Neural cell (in vitro differentiated cells): Measurements from ENCODE around the gene GATB. TPM values are rescaled to one million over a fixed set of nuclear protein-coding genes. Genes with fewer than 3 reads are reported as not detected.

Source experiments
- H2AFZ ChIP-seq: fragments of 200-600, 300-800 bp; sonication (generic), shearing (Covaris generic); 2 replicates; pipeline ENCODE4 v1.6.0; 2014; ENCODE audit warnings: low read depth, mild to moderate bottlenecking, antibody characterized with exemption, low read length, moderate library complexity
- H3F3A ChIP-seq: fragments of 200-600 bp; shearing (Covaris generic); 2 replicates; pipeline ENCODE4 v1.6.1; 2016; ENCODE audit warnings: mild to moderate bottlenecking, moderate library complexity, mixed read lengths, antibody characterized with exemption, low read length; ENCODE audit not compliant: insufficient read depth, poor library complexity, severe bottlenecking
- H3K27ac ChIP-seq: fragments of 200-600, 300-800 bp; sonication (generic), shearing (Covaris generic); 2 replicates; pipeline ENCODE4 v1.5.1; 2014; ENCODE audit warnings: mild to moderate bottlenecking, low read length, moderate library complexity
- H3K27me3 ChIP-seq: fragments of 300-800, 200-600 bp; sonication (generic), shearing (Covaris generic); 2 replicates; pipeline ENCODE4 v1.6.0; 2014; ENCODE audit warnings: mild to moderate bottlenecking, low read depth, low read length, moderate library complexity; ENCODE audit not compliant: insufficient read depth
- H3K36me3 ChIP-seq: fragments of 300-800, 200-600 bp; sonication (generic), shearing (Covaris generic); 2 replicates; pipeline ENCODE4 v1.5.1; 2014; ENCODE audit warnings: mild to moderate bottlenecking, antibody characterized with exemption, low read length, moderate library complexity; ENCODE audit not compliant: insufficient read depth
- H3K4me2 ChIP-seq: fragments of 300-800, 200-600 bp; sonication (generic), shearing (Covaris generic); 2 replicates; pipeline ENCODE4 v1.6.0; 2014; ENCODE audit warnings: mild to moderate bottlenecking, low read length
- H3K4me3 ChIP-seq: fragments of 300-800, 200-600 bp; sonication (generic), shearing (Covaris generic); 2 replicates; pipeline ENCODE4 v1.5.1; 2014; ENCODE audit warnings: mild to moderate bottlenecking, low read length, moderate library complexity
- H3K79me2 ChIP-seq: fragments of 200-600 bp; shearing (Covaris generic); replicated peaks from 2 replicates; pipeline ENCODE4 v1.6.0; 2014; ENCODE audit warnings: mild to moderate bottlenecking, low read length, moderate library complexity; ENCODE audit not compliant: insufficient read depth
- H3K9ac ChIP-seq: fragments of 300-800, 200-600 bp; sonication (generic), shearing (Covaris generic); 2 replicates; pipeline ENCODE4 v1.6.1; 2016; ENCODE audit warnings: mild to moderate bottlenecking, low read length, mixed read lengths
- H3K9me2 ChIP-seq: fragments of 200-600 bp; shearing (Covaris generic); 2 replicates; pipeline ENCODE4 v1.6.1; 2016; ENCODE audit warnings: mild to moderate bottlenecking, low read length, mixed read lengths; ENCODE audit not compliant: insufficient read depth
- H3K9me3 ChIP-seq: fragments of 200-600, 300-800 bp; sonication (generic), shearing (Covaris generic); 2 replicates; pipeline ENCODE4 v1.6.1; 2016; ENCODE audit warnings: mild to moderate bottlenecking, mixed run types, low read length, moderate library complexity, mixed read lengths
- H4K20me1 ChIP-seq: fragments of 200-600 bp; shearing (Covaris generic); 2 replicates; pipeline ENCODE4 v1.6.1; 2016; ENCODE audit warnings: mild to moderate bottlenecking, mixed run types; ENCODE audit not compliant: insufficient read depth
- EP300 ChIP-seq: fragments of 450-650 bp; conservative IDR thresholded peaks from 2 replicates; pipeline ENCODE4 v1.6.1; 2014; ENCODE audit warnings: antibody characterized with exemption, mild to moderate bottlenecking, moderate library complexity; ENCODE audit not compliant: poor library complexity, severe bottlenecking
- EZH2 ChIP-seq: fragments of 200-600, 300-800 bp; shearing (Covaris generic), sonication (generic); IDR thresholded peaks from 2 replicates; pipeline ENCODE4 v1.6.1; 2014; ENCODE audit warnings: antibody characterized with exemption, low read length, borderline replicate concordance, mild to moderate bottlenecking; ENCODE audit not compliant: insufficient read depth, poor library complexity, severe bottlenecking
- MXI1 ChIP-seq: fragments of 450-650 bp; conservative IDR thresholded peaks from 2 replicates; pipeline ENCODE4 v1.6.1; 2014; ENCODE audit warnings: antibody characterized with exemption, mild to moderate bottlenecking; ENCODE audit not compliant: poor library complexity, severe bottlenecking
- POLR2AphosphoS5 ChIP-seq: IDR thresholded peaks from 2 replicates; pipeline ENCODE4 v1.6.1; 2012
- RAD21 ChIP-seq: fragments of 450-650 bp; conservative IDR thresholded peaks from 2 replicates; pipeline ENCODE4 v1.6.1; 2014; ENCODE audit warnings: antibody characterized with exemption, mild to moderate bottlenecking, moderate library complexity
- SMC3 ChIP-seq: fragments of 450-650 bp; conservative IDR thresholded peaks from 2 replicates; pipeline ENCODE4 v1.6.1; 2014; ENCODE audit warnings: antibody characterized with exemption, mild to moderate bottlenecking, moderate library complexity; ENCODE audit not compliant: poor library complexity
- TAF1 ChIP-seq: IDR thresholded peaks from 2 replicates; pipeline ENCODE4 v1.6.1; 2012; ENCODE audit warnings: low read depth
- polyA plus RNA-seq: library from polyadenylated mRNA; depleted of rRNA; stranded (reverse); fragments of >200 nt; gene quantifications from 2 replicates; pipeline ENCODE4 v1.2.3, GENCODE V29; 2014
- TF ChIP-seq, protein P1 (sequence below): fragments of 450-650 bp; IDR thresholded peaks from 2 replicates; pipeline ENCODE4 v1.5.1; 2014; ENCODE audit warnings: antibody characterized with exemption, mild to moderate bottlenecking, moderate library complexity; ENCODE audit not compliant: poor library complexity, severe bottlenecking
- TF ChIP-seq, protein P2 (sequence below): IDR thresholded peaks from 2 replicates; pipeline ENCODE4 v1.6.1; 2012; ENCODE audit warnings: borderline replicate concordance

GATB gene
- polyA plus RNA-seq, 1 donor from 2014 or later: 15.3 TPM

DNA sequence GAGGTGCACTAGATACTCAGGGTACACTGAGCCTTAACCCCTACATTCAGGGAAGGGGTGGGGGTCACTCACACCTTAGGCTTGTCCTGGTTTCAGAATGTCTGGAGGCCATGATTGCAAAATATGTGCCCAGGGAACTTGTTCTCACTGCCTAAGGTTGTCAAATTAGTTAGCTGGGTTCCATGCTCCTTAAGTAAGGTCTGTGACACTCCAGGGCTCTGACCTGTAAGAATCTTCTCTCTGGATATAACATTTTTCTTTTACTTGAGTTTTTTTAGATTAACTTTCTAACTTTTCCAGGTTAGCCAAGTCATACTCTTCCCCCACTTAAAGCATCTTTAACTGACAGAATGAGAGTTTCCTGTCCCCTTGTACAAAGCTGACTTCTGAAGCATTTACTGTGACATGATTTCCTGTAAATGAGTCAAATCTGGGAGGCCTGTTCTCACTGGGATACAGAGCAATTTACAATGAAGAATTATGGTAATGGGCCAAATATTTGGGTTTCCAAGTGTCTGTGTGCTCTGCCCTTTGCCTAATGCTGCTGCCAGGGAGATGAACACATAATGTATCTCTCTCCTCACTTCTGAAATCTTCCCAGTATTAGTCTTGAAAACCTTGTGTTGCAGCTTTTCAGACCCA, 101.7 kb downstream of the GATB start:
- no peak overlapping the region for H2AFZ ChIP-seq
- no peak overlapping the region for H3K4me3 ChIP-seq
- no peaks in the 10 kb centered on the region for H3K9me2 ChIP-seq
- H3K27ac ChIP-seq: no peak overlapping the region
- no peaks in the 10 kb centered on the region for H3K79me2 ChIP-seq
- no peak overlapping the region for H3K4me2 ChIP-seq
- no peak overlapping the region for H3K9ac ChIP-seq
- H3K36me3 ChIP-seq: no peaks in the 10 kb centered on the region
- no peaks in the 10 kb centered on the region for H3F3A ChIP-seq
- TF ChIP-seq MXI1: no peak
- TF ChIP-seq EZH2: no peak
- no peak for TF ChIP-seq SMC3
- no peak for TF ChIP-seq EP300
- TF ChIP-seq POLR2AphosphoS5: no peak
- TF ChIP-seq, protein P1, sequence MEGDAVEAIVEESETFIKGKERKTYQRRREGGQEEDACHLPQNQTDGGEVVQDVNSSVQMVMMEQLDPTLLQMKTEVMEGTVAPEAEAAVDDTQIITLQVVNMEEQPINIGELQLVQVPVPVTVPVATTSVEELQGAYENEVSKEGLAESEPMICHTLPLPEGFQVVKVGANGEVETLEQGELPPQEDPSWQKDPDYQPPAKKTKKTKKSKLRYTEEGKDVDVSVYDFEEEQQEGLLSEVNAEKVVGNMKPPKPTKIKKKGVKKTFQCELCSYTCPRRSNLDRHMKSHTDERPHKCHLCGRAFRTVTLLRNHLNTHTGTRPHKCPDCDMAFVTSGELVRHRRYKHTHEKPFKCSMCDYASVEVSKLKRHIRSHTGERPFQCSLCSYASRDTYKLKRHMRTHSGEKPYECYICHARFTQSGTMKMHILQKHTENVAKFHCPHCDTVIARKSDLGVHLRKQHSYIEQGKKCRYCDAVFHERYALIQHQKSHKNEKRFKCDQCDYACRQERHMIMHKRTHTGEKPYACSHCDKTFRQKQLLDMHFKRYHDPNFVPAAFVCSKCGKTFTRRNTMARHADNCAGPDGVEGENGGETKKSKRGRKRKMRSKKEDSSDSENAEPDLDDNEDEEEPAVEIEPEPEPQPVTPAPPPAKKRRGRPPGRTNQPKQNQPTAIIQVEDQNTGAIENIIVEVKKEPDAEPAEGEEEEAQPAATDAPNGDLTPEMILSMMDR: no peak
- TF ChIP-seq, protein P2, sequence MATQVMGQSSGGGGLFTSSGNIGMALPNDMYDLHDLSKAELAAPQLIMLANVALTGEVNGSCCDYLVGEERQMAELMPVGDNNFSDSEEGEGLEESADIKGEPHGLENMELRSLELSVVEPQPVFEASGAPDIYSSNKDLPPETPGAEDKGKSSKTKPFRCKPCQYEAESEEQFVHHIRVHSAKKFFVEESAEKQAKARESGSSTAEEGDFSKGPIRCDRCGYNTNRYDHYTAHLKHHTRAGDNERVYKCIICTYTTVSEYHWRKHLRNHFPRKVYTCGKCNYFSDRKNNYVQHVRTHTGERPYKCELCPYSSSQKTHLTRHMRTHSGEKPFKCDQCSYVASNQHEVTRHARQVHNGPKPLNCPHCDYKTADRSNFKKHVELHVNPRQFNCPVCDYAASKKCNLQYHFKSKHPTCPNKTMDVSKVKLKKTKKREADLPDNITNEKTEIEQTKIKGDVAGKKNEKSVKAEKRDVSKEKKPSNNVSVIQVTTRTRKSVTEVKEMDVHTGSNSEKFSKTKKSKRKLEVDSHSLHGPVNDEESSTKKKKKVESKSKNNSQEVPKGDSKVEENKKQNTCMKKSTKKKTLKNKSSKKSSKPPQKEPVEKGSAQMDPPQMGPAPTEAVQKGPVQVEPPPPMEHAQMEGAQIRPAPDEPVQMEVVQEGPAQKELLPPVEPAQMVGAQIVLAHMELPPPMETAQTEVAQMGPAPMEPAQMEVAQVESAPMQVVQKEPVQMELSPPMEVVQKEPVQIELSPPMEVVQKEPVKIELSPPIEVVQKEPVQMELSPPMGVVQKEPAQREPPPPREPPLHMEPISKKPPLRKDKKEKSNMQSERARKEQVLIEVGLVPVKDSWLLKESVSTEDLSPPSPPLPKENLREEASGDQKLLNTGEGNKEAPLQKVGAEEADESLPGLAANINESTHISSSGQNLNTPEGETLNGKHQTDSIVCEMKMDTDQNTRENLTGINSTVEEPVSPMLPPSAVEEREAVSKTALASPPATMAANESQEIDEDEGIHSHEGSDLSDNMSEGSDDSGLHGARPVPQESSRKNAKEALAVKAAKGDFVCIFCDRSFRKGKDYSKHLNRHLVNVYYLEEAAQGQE: no peak
- no peak for TF ChIP-seq RAD21
- no peak for TF ChIP-seq TAF1
- no peaks in the 10 kb centered on the region for H3K27me3 ChIP-seq
- no peaks in the 10 kb centered on the region for H3K9me3 ChIP-seq
- H4K20me1 ChIP-seq: no peaks in the 10 kb centered on the region

DNA sequence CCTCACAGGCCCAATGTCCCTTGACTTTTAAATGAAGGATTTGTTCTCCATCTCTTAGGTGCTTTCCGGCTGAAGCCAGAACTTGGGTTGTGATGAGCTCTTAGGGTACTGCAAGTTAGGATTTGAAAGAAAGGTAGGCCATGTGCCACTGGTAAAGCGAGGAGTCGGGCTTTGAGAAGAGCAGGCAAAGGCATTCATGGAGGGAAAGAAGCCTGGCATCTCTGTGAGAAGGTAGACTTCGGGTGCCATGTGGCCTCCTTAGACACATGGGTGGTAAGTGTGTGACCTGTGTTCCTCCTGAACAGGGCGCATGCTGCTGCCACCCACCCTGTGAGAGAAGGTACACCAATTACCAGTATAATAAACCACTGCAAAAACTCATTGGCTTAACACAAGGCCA, 102.9 kb downstream of the GATB start:
- no peak for TF ChIP-seq RAD21
- TF ChIP-seq, protein P1: no peak
- TF ChIP-seq TAF1: no peak
- TF ChIP-seq MXI1: no peak
- no peak for TF ChIP-seq EZH2
- TF ChIP-seq EP300: no peak
- no peak for TF ChIP-seq POLR2AphosphoS5
- TF ChIP-seq, protein P2: no peak
- no peak for TF ChIP-seq SMC3
- H3K9me2 ChIP-seq: no peaks in the 10 kb centered on the region
- no peak overlapping the region for H3K4me2 ChIP-seq
- H4K20me1 ChIP-seq: no peaks in the 10 kb centered on the region
- H3K27ac ChIP-seq: no peak overlapping the region
- no peak overlapping the region for H3K9ac ChIP-seq
- no peaks in the 10 kb centered on the region for H3K79me2 ChIP-seq
- H3K4me3 ChIP-seq: no peak overlapping the region
- no peaks in the 10 kb centered on the region for H3K9me3 ChIP-seq
- H3K27me3 ChIP-seq: no peaks in the 10 kb centered on the region
- no peaks in the 10 kb centered on the region for H3F3A ChIP-seq
- no peak overlapping the region for H2AFZ ChIP-seq
- no peaks in the 10 kb centered on the region for H3K36me3 ChIP-seq
